ENCODE results near the gene HS6ST2. TPM values are rescaled to one million over a fixed set of nuclear protein-coding genes. Genes with fewer than 3 reads are reported as not detected.

HS6ST2 gene
- polyA plus RNA-seq, 3 donors, result 24.4 to 25.8 (median 25.2) TPM

- DNase-seq (ENCODE audit: low read depth in 3 of 3, low spot score in 2 of 3), result no peak
Observed at GRCh38 chrX:132809581-132809980, 148.8 kb downstream of the HS6ST2 start.

GRCh38 chrX:132807411-132808030 is 150.9 kb downstream of the HS6ST2 start:
- no peak for DNase-seq (ENCODE audit: low read depth in 3 of 3, low spot score in 2 of 3)

- DNase-seq (ENCODE audit: low read depth in 3 of 3, low spot score in 2 of 3), result no peak
Observed at GRCh38 chrX:132802033-132802432, 156.4 kb downstream of the HS6ST2 start.

DNA sequence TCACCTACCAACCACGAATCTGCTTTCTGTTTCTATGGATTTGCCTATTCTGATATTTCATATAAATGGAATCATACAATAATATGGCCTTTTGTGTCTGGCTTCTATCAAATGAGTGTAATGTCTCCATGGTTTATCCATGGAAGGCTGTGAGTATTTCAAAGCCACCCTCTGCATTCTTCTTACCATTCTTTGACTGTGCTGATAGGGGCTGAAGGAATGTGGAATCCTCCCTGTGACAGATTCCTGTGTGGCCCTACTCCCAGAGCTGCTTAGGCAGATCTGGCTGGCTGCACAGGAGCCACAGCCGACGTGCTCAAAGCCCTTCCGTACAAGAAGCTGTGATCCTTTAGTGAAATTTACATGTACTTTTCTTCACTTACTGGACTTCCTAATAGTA is 163.2 kb downstream of the HS6ST2 start:
- DNase-seq (ENCODE audit: low read depth in 3 of 3, low spot score in 2 of 3), result no peak

DNA sequence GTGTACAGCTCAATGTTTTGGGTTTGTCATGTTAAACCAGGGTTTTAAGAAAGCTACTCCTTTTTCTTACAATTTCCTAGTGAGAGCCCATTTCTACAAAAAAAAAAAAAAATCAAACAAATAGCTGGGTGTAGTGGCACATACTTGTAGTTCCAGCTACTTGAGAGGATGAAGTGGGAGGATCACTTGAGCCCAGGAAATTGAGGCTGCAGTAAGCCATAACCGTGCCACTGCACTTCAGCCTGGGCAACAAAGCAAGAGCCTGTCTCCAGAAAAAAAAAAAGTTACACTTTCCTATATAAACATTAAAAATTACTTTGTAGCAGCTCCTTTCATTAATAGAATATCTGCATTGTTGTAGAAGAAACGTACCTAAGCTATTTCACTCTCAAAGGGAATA is 166.7 kb downstream of the HS6ST2 start:
- DNase-seq (ENCODE audit: low read depth in 3 of 3, low spot score in 2 of 3), result no peak

GRCh38 chrX:132790329-132790728 is 168.1 kb downstream of the HS6ST2 start:
- DNase-seq (ENCODE audit: low read depth in 3 of 3, low spot score in 2 of 3), result no peak

DNA sequence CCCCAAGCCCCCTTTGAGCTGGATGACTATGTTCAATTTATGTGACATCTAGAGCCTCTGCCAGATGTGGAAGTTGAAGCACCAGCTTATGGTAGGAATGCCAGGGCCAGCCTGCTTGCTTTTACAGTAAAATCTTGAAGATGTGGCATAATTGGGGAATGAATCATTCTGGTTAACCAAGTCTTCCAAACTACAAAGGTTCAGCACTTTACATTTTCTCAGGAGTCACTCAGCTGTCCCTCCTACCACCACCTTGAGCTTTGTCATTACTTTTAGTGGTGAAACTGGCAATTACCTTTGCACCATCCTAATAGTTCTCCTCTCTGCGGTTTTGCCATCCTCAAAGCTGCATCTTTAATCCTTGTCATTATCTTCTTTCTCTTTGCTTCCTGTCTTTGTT is 172.2 kb downstream of the HS6ST2 start:
- DNase-seq (ENCODE audit: low read depth in 3 of 3, low spot score in 2 of 3), result no peak

DNA sequence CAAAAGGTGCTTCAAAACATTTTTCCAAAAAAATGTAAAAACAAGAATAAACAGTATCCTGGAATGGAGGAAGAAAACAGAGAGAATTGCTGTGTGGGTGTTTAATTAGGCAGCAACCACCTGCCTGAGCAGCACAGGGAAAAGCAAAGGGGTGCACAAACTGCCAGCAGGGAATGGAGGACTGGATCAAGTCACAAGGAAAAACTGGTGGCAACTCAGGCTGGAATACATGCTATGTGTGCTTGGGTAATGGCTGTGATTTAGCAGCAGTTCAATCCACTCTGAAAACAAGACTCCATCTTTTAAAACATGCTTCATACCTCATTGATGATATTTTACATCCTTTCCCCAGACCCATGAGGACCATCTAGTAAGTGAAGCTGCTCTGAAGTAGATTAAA is 179.5 kb downstream of the HS6ST2 start:
- DNase-seq (ENCODE audit: low read depth in 3 of 3, low spot score in 2 of 3), result no peak

- DNase-seq (ENCODE audit: low read depth in 3 of 3, low spot score in 2 of 3), result no peak
Observed at GRCh38 chrX:132776486-132777210, 181.8 kb downstream of the HS6ST2 start.

DNA sequence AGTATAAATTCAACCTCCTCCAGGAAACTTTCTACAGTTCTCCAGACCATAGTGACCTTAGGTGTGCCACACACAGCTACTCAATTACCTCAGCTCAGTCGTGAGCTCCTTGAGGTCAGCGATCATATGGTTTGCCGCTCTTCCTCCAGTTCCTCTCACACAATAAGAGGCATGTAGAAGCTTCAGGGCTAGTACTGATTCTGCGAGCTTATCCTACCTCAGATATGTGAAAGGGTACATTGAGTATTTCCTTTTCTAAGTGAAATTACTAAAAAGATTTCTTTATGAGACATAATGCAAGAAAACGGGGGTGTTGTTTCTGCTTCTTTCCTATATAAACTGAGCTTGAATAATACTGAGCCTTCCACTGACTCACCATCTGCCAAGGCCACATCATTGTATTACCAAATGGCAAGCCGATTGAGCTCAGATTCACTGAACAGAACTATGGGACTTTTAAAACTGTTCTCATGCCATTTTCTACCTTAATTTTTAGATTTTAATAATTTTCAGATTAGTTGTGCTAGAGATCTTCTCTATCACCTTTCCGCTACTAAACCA is 183.1 kb downstream of the HS6ST2 start:
- DNase-seq (ENCODE audit: low read depth in 3 of 3, low spot score in 2 of 3), result no peak

DNA sequence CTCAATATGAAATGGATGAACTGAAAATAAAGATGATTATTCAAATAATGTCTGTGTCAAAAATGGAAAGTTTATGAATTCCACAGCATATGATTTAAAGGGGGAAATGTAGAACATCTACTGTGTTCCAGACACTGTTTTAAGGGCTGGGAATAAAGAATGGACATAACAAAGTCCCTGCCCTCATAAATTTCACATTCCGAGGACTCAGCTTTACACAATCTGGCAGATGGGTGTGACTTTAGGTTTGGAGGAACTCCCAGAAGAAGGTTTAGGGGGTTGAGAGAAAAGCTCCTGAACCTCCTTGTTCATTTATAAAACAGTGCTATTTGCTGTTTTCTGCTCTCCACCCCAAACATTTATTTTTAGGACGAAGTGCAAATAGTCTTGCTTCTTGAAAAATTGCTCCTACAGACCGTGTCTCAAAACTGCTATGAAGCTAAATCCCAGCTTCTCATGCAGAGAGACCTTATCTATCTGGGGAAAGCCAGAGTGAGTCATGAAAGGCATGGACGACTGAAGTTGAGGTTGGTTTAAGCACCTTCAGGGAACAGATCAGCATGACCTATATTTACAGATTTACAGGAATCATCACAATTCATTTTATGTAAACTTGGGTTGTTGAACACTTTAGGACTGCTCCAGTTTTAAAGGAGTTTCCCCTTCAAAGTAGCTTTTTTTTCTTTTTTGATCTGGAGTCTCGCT is 184.3 kb downstream of the HS6ST2 start:
- DNase-seq (ENCODE audit: low read depth in 3 of 3, low spot score in 2 of 3), result no peak

DNA sequence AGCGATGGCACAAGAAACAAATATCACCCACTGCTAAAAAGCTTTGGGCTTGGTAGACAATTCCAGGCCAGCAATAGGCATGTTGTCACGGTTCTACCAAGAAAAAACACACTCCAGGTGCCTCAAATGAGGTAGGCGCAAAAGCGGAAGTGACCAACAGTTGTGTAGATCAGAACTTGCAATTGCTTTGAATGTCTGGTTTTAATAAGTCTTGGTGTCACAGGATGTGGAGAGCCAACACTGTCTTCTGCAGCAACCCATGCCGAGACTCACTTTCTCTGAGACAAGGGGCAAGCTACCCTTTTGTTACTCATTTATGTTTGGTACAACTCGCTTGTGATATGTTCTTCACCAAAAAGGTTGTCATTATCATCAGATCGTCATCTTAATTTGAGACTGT is 188.8 kb downstream of the HS6ST2 start:
- DNase-seq (ENCODE audit: low read depth in 3 of 3, low spot score in 2 of 3), result no peak

DNA sequence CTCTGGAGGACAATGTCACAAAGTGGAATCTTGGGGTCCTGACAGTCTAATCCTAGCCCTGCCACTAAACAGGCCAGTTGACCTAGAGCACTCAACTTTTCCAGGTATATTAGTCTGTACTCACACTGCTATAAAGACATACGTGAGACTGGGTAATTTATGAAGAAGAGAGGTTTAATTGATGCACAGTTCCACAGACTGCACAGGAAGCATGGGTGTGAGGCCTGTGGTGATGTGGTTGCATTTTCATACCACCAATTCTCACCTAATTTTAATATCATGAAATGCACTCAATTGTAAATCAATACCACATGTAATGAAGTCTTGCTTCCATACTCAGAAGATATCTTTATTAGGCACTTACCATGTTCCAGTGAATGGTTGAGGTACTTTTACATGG is 192.0 kb downstream of the HS6ST2 start:
- DNase-seq (ENCODE audit: low read depth in 3 of 3, low spot score in 2 of 3), result no peak

DNA sequence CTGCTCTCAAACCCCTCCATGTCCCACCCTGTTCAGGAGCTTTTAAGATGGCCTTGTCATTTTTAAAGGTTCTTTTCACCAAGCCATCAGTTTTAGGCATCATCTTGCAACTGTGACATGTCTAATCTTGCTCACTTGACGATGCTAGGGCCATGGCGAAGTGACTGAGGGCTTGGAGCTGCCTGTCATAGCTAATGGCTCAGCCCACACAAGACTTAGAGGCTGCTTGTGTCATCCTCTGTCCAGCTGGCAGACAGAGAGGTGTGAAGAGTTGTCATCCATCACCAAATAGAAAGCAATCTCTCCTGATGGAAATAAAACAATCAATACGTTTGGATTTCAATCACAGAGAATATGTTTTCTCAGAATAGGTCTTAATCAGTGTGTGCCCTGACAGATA is 194.9 kb downstream of the HS6ST2 start:
- DNase-seq (ENCODE audit: low read depth in 3 of 3, low spot score in 2 of 3), result no peak

DNA sequence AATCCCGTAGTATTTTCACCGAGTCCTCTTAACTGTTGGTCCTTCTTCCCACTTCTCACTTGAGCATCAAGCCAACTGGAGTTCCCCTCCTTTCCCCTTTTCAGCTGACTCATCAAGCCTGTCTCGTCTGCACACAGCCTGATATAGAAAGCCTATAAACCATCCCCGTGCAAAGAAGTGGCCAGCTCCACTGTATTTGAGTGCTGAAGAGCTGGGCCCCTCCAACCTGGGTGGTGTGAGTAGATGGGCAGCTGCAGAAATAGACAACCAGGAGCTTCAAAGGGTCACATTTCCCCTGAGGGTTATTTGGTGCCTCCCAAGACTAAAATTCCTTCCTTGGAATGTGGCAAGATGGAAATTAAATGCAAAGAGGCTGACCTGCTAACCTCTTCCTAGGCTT is 199.7 kb downstream of the HS6ST2 start:
- DNase-seq (ENCODE audit: low read depth in 3 of 3, low spot score in 2 of 3), result no peak

DNA sequence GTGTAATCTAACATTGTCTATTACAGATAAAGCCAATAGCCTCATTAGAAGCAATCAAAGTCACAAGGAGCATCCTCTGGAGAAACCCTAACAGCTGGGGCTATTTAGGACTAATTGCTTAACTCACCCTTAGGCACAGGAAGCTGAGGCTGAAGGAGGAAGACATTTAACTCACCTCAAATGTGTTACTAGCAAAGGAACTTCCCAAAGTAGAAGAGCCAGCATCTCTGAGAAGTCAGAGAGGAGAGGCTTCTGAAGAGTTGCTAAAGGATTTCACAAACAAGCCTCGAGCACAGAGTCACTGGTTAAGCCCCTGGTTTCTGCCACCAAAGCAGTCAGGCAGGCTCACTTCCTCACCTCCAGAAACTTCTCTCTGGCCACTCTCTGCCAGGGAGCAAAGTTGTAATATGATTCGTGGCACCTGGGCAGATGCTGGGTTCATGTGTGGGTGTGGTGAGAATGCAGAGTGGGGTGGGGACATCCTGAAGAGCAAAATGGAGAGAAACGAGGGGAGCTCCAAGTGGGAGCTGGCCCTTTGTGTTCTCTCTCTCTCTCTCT is 201.3 kb downstream of the HS6ST2 start:
- DNase-seq (ENCODE audit: low read depth in 3 of 3, low spot score in 2 of 3), result no peak

GRCh38 chrX:132756439-132756838 is 202.0 kb downstream of the HS6ST2 start:
- DNase-seq (ENCODE audit: low read depth in 3 of 3, low spot score in 2 of 3), result no peak

DNA sequence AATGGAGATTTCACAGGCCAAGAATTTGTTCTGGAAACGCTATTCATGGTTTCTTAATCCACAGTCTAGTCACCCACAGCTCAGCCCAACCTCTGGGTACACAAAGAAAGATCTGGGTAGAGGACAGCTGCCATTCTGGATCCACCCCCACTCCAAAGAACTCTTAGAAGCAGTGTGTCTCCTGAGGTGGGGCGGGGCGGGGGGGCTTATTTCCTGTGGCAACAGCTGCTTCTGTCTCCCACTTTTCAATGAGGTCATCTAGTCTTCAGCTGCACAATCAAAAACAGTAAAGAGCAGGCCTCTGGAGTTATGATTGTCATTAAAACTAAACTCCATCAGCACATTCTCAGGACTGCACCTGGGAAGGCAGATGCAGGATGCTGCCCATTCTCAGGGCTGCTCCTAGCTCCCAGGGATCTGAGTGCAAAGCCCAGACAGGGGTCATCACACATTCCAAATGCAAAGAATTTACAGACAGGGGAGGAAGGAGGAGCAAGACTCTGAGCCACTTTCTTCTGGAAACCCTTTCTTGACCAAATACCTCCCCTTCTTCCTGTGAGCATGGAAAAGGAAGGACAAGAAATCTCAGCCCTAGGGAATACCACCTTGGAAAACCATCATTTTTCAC is 207.3 kb downstream of the HS6ST2 start:
- DNase-seq (ENCODE audit: low read depth in 3 of 3, low spot score in 2 of 3), result no peak

DNA sequence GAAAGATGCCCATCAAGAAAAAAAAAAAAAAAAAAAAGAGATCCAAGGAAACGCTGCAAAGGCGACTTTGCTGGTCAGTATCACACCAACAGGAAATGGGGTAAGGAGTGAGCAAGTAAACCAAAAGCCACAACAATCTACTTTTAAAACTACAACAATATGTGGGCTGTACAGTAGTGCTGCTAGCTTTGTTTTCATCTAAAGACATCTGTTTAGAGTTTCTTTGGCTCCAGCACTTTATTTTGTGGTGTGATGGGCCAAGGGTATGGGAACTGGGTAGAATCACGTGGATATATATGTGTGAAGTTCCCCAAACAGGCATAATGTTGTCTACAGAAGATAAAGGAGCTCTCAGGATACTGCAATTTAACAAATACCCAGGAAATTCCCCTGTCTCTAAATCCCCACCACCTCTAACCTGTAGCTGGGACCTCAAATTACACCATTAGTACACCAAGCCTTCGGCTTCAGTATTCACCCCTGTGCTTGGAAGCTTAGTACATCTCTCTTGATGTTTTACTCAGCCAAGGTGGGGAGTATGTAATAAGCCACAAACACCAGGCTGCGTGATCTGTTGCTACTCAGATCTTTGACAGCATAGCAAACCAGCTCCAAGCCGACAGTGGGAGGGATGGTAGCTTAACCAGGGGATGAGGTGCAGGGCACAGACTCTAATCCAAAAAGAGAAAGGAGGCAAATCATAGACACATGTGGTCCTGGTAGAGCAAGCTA is 207.9 kb downstream of the HS6ST2 start:
- no peak for DNase-seq (ENCODE audit: low read depth in 3 of 3, low spot score in 2 of 3)

GRCh38 chrX:132749406-132749805 is 209.0 kb downstream of the HS6ST2 start:
- DNase-seq (ENCODE audit: low read depth in 3 of 3, low spot score in 2 of 3), result no peak
